PC-9 (cell line): ENCODE measurements around the gene PFKM. TPM values are rescaled to one million over a fixed set of nuclear protein-coding genes. Genes with fewer than 3 reads are reported as not detected.

Experiments
- BruUV-seq: library from RNA; stranded (reverse); fragments of 400-500 nt; replicated peaks from 2 replicates; lab custom pipeline; 2021; lab: Mats Ljungman, UMichigan
- CTCF ChIA-PET: fragments of 300-600 bp; sonication (Branson Sonifier 250); formaldehyde crosslinking; loops from one replicate; lab custom pipeline; 2022; ENCODE audit warnings: antibody characterized with exemption; lab: Charles Lee
- POLR2A ChIA-PET: fragments of 300-600 bp; sonication (Branson Sonifier 250); formaldehyde crosslinking; loops from one replicate; lab custom pipeline; 2022; ENCODE audit warnings: antibody characterized with exemption; ENCODE audit not compliant: unreplicated experiment; lab: Charles Lee
- DNase-seq, 2 experiments: peaks; one replicate each; pipeline versions ENCODE4 v3.0.0 to v3.0.0-alpha.2; 2015 to 2022; ENCODE audit warnings: mixed read lengths in 1 of 2
- H2AFZ ChIP-seq: fragments of 200-600 bp; sonication (generic); 2 replicates; pipeline ENCODE4 v1.8.1; 2017; ENCODE audit warnings: antibody characterized with exemption
- H3F3A ChIP-seq: fragments of 200-600 bp; sonication (generic); 2 replicates; pipeline ENCODE4 v1.8.1; 2017; ENCODE audit warnings: antibody characterized with exemption, mild to moderate bottlenecking, low read depth; ENCODE audit not compliant: insufficient read depth
- H3K27ac ChIP-seq: fragments of 200-600 bp; sonication (generic); 2 replicates; pipeline ENCODE4 v1.6.1; 2016; ENCODE audit warnings: mixed run types
- H3K27me3 ChIP-seq: fragments of 200-600 bp; sonication (generic); 2 replicates; pipeline ENCODE4 v1.6.1; 2016; ENCODE audit warnings: low read depth, mixed run types; ENCODE audit not compliant: insufficient read depth
- H3K36me3 ChIP-seq: fragments of 200-600 bp; sonication (generic); 2 replicates; pipeline ENCODE4 v1.6.1; 2016; ENCODE audit warnings: low read depth, mixed run types
- H3K4me1 ChIP-seq: fragments of 200-600 bp; sonication (generic); replicated peaks from 2 replicates; pipeline ENCODE4 v1.6.1; 2016; ENCODE audit warnings: mixed run types; ENCODE audit not compliant: insufficient read depth
- H3K4me2 ChIP-seq: fragments of 200-600 bp; sonication (generic); 2 replicates; pipeline ENCODE4 v1.6.1; 2017; ENCODE audit warnings: mixed run types
- H3K4me3 ChIP-seq: fragments of 200-600 bp; sonication (generic); 2 replicates; pipeline ENCODE4 v1.6.1; 2016; ENCODE audit warnings: mixed run types
- H3K79me2 ChIP-seq: fragments of 200-600 bp; sonication (generic); 2 replicates; pipeline ENCODE4 v1.6.1; 2017; ENCODE audit warnings: low read depth, mixed run types
- H3K9me2 ChIP-seq: fragments of 200-600 bp; sonication (generic); 2 replicates; pipeline ENCODE4 v1.8.1; 2017; ENCODE audit warnings: mild to moderate bottlenecking; ENCODE audit not compliant: insufficient read depth
- H3K9me3 ChIP-seq: fragments of 200-600 bp; sonication (generic); 2 replicates; pipeline ENCODE4 v1.8.1; 2016; ENCODE audit warnings: low read depth; ENCODE audit not compliant: insufficient read depth
- H4K20me1 ChIP-seq: fragments of 200-600 bp; sonication (generic); 2 replicates; pipeline ENCODE4 v1.8.1; 2017; ENCODE audit not compliant: insufficient read depth
- EZH2 ChIP-seq: fragments of 200-600 bp; sonication (generic); IDR thresholded peaks from 2 replicates; pipeline ENCODE4 v1.8.0; 2017; ENCODE audit warnings: antibody characterized with exemption, low read depth
- intact Hi-C: fragments of 100-400 bp; cut with micrococcal nuclease; formaldehyde crosslinking; loops from one replicate; pipeline ENCODE4 v1.10.0; 2022; ENCODE audit not compliant: unreplicated experiment
- total RNA-seq: library from RNA; stranded (reverse); gene quantifications from 2 replicates; pipeline ENCODE4 v1.2.3, GENCODE V29; 2021
- TF ChIP-seq, protein P1 (sequence below): fragments of 200-600 bp; sonication (generic); conservative IDR thresholded peaks from 2 replicates; pipeline ENCODE4 v1.6.1; 2017; ENCODE audit warnings: mixed run types, antibody characterized with exemption, mild to moderate bottlenecking, moderate library complexity

Gene PFKM
- total RNA-seq, 1 experiment from 2014 or later: 63.2 TPM

DNA sequence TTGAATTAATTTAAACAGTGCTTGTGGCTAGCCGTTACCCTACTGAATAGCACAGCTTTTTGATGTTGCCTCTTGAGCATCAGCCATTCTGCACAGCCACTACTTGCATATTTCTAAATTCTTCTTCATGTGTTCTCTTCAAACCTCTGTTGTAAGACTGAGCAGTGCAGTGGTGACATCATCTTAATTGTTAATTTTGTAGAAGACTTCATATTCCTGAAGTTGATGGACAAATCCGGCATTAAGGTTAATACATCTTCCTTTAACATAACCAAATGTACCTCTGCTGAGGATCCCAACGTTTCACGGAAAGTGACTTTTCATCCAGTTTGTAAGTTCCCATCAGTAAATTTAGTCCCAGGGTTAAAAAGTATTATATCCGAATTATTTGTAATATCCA lies 38.9 kb upstream of the PFKM start:
- no peaks in the 10 kb centered on the region for H3K9me2 ChIP-seq
- H3K79me2 ChIP-seq: 0 out of 2 replicates have a peak, but pooled peaks cover 3% of the 10 kb centered on the region
- no peak for DNase-seq
- H2AFZ ChIP-seq: no peak overlapping the region
- peaks cover 4% of the 10 kb centered on the region; the same call in 1 of the 2 replicates for H4K20me1 ChIP-seq
- CTCF ChIA-PET: no interaction called here
- BruUV-seq: no TSS peak
- no peak overlapping the region for H3K4me3 ChIP-seq
- H3K4me2 ChIP-seq: no peak overlapping the region
- H3K9me3 ChIP-seq: peaks cover 6% of the 10 kb centered on the region; the same call in 1 of the 2 replicates
- TF ChIP-seq, protein P1, sequence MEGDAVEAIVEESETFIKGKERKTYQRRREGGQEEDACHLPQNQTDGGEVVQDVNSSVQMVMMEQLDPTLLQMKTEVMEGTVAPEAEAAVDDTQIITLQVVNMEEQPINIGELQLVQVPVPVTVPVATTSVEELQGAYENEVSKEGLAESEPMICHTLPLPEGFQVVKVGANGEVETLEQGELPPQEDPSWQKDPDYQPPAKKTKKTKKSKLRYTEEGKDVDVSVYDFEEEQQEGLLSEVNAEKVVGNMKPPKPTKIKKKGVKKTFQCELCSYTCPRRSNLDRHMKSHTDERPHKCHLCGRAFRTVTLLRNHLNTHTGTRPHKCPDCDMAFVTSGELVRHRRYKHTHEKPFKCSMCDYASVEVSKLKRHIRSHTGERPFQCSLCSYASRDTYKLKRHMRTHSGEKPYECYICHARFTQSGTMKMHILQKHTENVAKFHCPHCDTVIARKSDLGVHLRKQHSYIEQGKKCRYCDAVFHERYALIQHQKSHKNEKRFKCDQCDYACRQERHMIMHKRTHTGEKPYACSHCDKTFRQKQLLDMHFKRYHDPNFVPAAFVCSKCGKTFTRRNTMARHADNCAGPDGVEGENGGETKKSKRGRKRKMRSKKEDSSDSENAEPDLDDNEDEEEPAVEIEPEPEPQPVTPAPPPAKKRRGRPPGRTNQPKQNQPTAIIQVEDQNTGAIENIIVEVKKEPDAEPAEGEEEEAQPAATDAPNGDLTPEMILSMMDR: no peak
- TF ChIP-seq EZH2: no peak
- H3F3A ChIP-seq: 0 out of 2 replicates have a peak, but pooled peaks cover 3% of the 10 kb centered on the region
- POLR2A ChIA-PET: no interaction called here
- no peaks in the 10 kb centered on the region for H3K27me3 ChIP-seq
- H3K27ac ChIP-seq: no peak overlapping the region
- intact Hi-C loops: loop anchor here (5.0 kb wide), 2 partner anchors 87 to 537 kb away; no protein-coding TSS in a partner anchor
- H3K36me3 ChIP-seq: peaks cover 12% of the 10 kb centered on the region
- peaks cover 12% of the 10 kb centered on the region for H3K4me1 ChIP-seq

DNA sequence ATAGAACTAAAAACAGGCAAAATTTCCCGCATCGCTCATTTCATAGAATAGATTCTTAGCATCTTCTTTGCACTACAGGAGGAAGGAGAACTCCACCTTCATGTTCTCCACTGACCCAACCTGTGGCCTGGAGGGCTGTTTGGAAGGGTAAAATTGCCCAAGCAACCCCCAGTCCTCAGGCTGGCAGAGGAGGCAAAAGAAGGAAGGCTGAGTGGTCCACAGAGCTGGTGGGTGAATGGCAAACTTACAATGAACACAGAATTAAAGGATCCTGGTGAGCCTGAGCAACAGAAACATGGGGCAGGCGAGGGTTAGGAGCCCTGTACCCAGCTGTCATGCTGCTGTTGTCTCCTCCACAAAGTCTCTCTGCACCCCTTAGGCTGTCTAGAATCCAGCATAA lies 38.3 kb upstream of the PFKM start:
- H3K27ac ChIP-seq: no peak overlapping the region
- H3K4me1 ChIP-seq: peaks cover 12% of the 10 kb centered on the region
- BruUV-seq: no TSS peak
- H3K36me3 ChIP-seq: peaks cover 12% of the 10 kb centered on the region
- no peaks in the 10 kb centered on the region for H3K9me2 ChIP-seq
- intact Hi-C loops: loop anchor here (5.0 kb wide), 2 partner anchors 86 to 536 kb away; no protein-coding TSS in a partner anchor
- no peak for DNase-seq
- peaks cover 6% of the 10 kb centered on the region; the same call in 1 of the 2 replicates for H3K9me3 ChIP-seq
- ChIA-PET POLR2A (no interaction called here), CTCF (interaction anchor here (0.6 kb wide), 1 partner anchor 22 kb away, joined by 4 read pairs; no protein-coding TSS in a partner anchor)
- H3K27me3 ChIP-seq: no peaks in the 10 kb centered on the region
- TF ChIP-seq EZH2: no peak
- TF ChIP-seq, protein P1: no peak
- H4K20me1 ChIP-seq: peaks cover 4% of the 10 kb centered on the region; the same call in 1 of the 2 replicates
- 0 out of 2 replicates have a peak, but pooled peaks cover 3% of the 10 kb centered on the region for H3F3A ChIP-seq
- no peak overlapping the region for H3K4me3 ChIP-seq
- no peak overlapping the region for H2AFZ ChIP-seq
- H3K4me2 ChIP-seq: no peak overlapping the region
- H3K79me2 ChIP-seq: 0 out of 2 replicates have a peak, but pooled peaks cover 3% of the 10 kb centered on the region

- Histone ChIP-seq H3K36me3 (peaks cover 9% of the 10 kb centered on the region; the same call in 1 of the 2 replicates), H4K20me1 (peaks cover 4% of the 10 kb centered on the region; the same call in 1 of the 2 replicates), H3F3A (0 out of 2 replicates have a peak, but pooled peaks cover 3% of the 10 kb centered on the region), H3K4me3 (no peak overlapping the region), H3K79me2 (no peaks in the 10 kb centered on the region), H2AFZ (no peak overlapping the region), H3K9me2 (no peaks in the 10 kb centered on the region), H3K4me1 (peaks cover 6% of the 10 kb centered on the region), H3K9me3 (no peaks in the 10 kb centered on the region), H3K27me3 (no peaks in the 10 kb centered on the region), H3K27ac (no peak overlapping the region), H3K4me2 (no peak overlapping the region)
- TF ChIP-seq EZH2: no peak
- TF ChIP-seq, protein P1: peak; percentile 46; the same call in 1 of the 2 replicates
- CTCF ChIA-PET: no interaction called here
- intact Hi-C loops: loop anchor here (5.0 kb wide), 2 partner anchors 83 to 533 kb away; no protein-coding TSS in a partner anchor
- POLR2A ChIA-PET: interaction anchor here (0.5 kb wide), 1 partner anchor 54 kb away, joined by 3 read pairs; no protein-coding TSS in a partner anchor
- no peak for DNase-seq
- no TSS peak for BruUV-seq
Measured at GRCh38 chr12:48084066-48084465, 35.1 kb upstream of the PFKM start.
